Hepatocyte (in vitro differentiated cells): ENCODE measurements around the gene PRKAR1B.

ENCODE experiments used
- CTCF ChIP-seq: fragments of 200-600 bp; sonication (generic); IDR thresholded peaks from 2 replicates; pipeline ENCODE4 v1.5.1; 2016; ENCODE audit warnings: antibody characterized with exemption, mild to moderate bottlenecking; ENCODE audit not compliant: poor library complexity
- EZH2 ChIP-seq: fragments of 200-600 bp; sonication (generic); IDR thresholded peaks from 2 replicates; pipeline ENCODE4 v1.6.1; 2016; ENCODE audit warnings: antibody characterized with exemption, mild to moderate bottlenecking, borderline replicate concordance
- EZH2phosphoT487 ChIP-seq: fragments of 200-600 bp; sonication (generic); IDR thresholded peaks from one replicate; pipeline ENCODE4 v1.6.1; 2018; ENCODE audit warnings: antibody characterized with exemption, mild to moderate bottlenecking, low read depth, moderate library complexity; ENCODE audit not compliant: unreplicated experiment, severe bottlenecking

GRCh38 chr7:602341-603141 is 124.5 kb downstream of the PRKAR1B start:
- TF ChIP-seq CTCF: no peak
- no peak for TF ChIP-seq EZH2
- TF ChIP-seq EZH2phosphoT487: no peak
